ENCODE results near the gene MUC5AC.

- TF ChIP-seq JUND (IDR thresholded peaks at IDR 0.05) (no peak), CBX3 (IDR thresholded peaks at IDR 0.05; ENCODE audit: low read depth) (no peak), CTCF (IDR thresholded peaks at IDR 0.05 in 2 of 3, conservative IDR thresholded peaks at IDR 0.05 in 1 of 3; ENCODE audit: borderline replicate concordance in 1 of 3, insufficient read depth in 1 of 3, low read depth in 2 of 3, low read length in 2 of 3) (no peak), SRF (IDR thresholded peaks at IDR 0.05; ENCODE audit: low read depth) (no peak), POLR2A (IDR thresholded peaks at IDR 0.05; ENCODE audit: borderline replicate concordance, extremely low read depth, insufficient read depth, insufficient read length) (no peak), TCF7L2 (IDR thresholded peaks at IDR 0.05; ENCODE audit: borderline replicate concordance, extremely low read depth, insufficient read depth, insufficient read length) (no peak), YY1 (IDR thresholded peaks at IDR 0.05; ENCODE audit: extremely low read depth, insufficient replicate concordance, low read depth, low read length) (no peak)
Measured at GRCh38 chr11:1208144-1208393, 50.3 kb downstream of the MUC5AC start.
